Left colon (tissue), 2 donors: Measurements from ENCODE around the gene MTPN. TPM values are rescaled to one million over a fixed set of nuclear protein-coding genes. Genes with fewer than 3 reads are reported as not detected.

Experiments
- ATAC-seq: fragments of 200-7000 bp; cut with Tn5 transposase; one replicate; pipeline ENCODE4 v1.9.1; 2020; ENCODE audit warnings: mild to moderate bottlenecking, moderate library complexity
- DNase-seq, 2 donors: peaks; one replicate each; pipeline ENCODE4 v3.0.0-alpha.2; 2020
- intact Hi-C, 2 donors: fragments of 100-400 bp; cut with DNase I in 1 of 2; cut with micrococcal nuclease in 1 of 2; formaldehyde crosslinking; loops; one replicate each; pipeline versions ENCODE4 v1.11.2 to v1.14.0; 2022; cut with DNase I, micrococcal nuclease
- total RNA-seq, 2 donors: library from RNA; stranded (reverse); fragmentation: NEBNext Ultra II Directional; extraction: Animal tissue kit (Norgen Biotek cat#: 25700); gene quantifications; one replicate each; pipeline ENCODE4 v1.2.1, GENCODE V29; 2021
- donor health status: DM: no; HTN: no; CAD: no.
- donor health status: DM: yes; HTN: yes; CAD: no.

Gene MTPN
- total RNA-seq, 2 donors from 2014 or later = 96.5 to 97.6 TPM

GRCh38 chr7:135905355-135905754, 71.8 kb downstream of the MTPN start:
- no peak for DNase-seq
- intact Hi-C loops = no loop called here
- no peak for ATAC-seq

GRCh38 chr7:135904282-135904681, 72.9 kb downstream of the MTPN start:
- ATAC-seq = no peak
- intact Hi-C loops = no loop called here
- DNase-seq = no peak

GRCh38 chr7:135901585-135902540, 75.3 kb downstream of the MTPN start:
- ATAC-seq (no peak), DNase-seq (no peak)
- intact Hi-C loops = no loop called here

GRCh38 chr7:135900065-135900546, 77.1 kb downstream of the MTPN start:
- intact Hi-C loops = no loop called here
- no peak for ATAC-seq

GRCh38 chr7:135899458-135900064, 77.6 kb downstream of the MTPN start:
- ATAC-seq (no peak), DNase-seq (no peak)
- intact Hi-C loops = no loop called here

More at GRCh38 chr7:135900065-135900546, 77.1 kb downstream of the MTPN start:
- no peak for DNase-seq

GRCh38 chr7:135898226-135898625, 78.9 kb downstream of the MTPN start:
- ATAC-seq = no peak
- intact Hi-C loops = no loop called here
- no peak for DNase-seq

- DNase-seq (no peak), ATAC-seq (no peak)
- intact Hi-C loops = no loop called here
Observed at GRCh38 chr7:135894816-135895215, 82.3 kb downstream of the MTPN start.

- DNase-seq = no peak
- intact Hi-C loops = no loop called here
- no peak for ATAC-seq
Observed at GRCh38 chr7:135889823-135890222, 87.3 kb downstream of the MTPN start.

GRCh38 chr7:135888740-135889139, 88.4 kb downstream of the MTPN start:
- intact Hi-C loops = no loop called here
- ATAC-seq (no peak), DNase-seq (no peak)

- DNase-seq (no peak), ATAC-seq (no peak)
- intact Hi-C loops = no loop called here
Observed at GRCh38 chr7:135886345-135887132, 90.6 kb downstream of the MTPN start.

- DNase-seq (no peak), ATAC-seq (no peak)
- intact Hi-C loops = no loop called here
Observed at GRCh38 chr7:135884495-135885232, 92.5 kb downstream of the MTPN start.

GRCh38 chr7:135879233-135879632, 97.9 kb downstream of the MTPN start:
- ATAC-seq (no peak), DNase-seq (no peak)
- intact Hi-C loops = no loop called here

- DNase-seq = no peak
- ATAC-seq = no peak
- intact Hi-C loops = no loop called here
Observed at GRCh38 chr7:135878284-135878683, 98.9 kb downstream of the MTPN start.

- DNase-seq (no peak), ATAC-seq (no peak)
Observed at GRCh38 chr7:135877805-135878204, 99.4 kb downstream of the MTPN start.

More at GRCh38 chr7:135877805-135878204, 99.4 kb downstream of the MTPN start:
- intact Hi-C loops = no loop called here

Other genes with a start within 250 kb of the MTPN start
- gene SLC13A4, start 249.2 kb downstream of the MTPN start, total RNA-seq = not detected
- gene FAM180A, start 228.5 kb downstream of the MTPN start, total RNA-seq = 1 to 10 TPM in 1 of 2 donors, under 1 TPM in 1; 0.89 to 2.0 TPM